HTR-8/SVneo (cell line): ENCODE results near the gene APLP2.
"Not testable (repeated sequence)": the region's sequence is repeated elsewhere in the genome, so short reads cannot be mapped to it uniquely, and the experiment has no call there.

ENCODE experiments used
- DNase-seq: peaks from one replicate; pipeline ENCODE4 v3.0.0; 2011; ENCODE audit warnings: low spot score, mixed read lengths; ENCODE audit not compliant: insufficient read length
- FAIRE-seq: peaks from 2 replicates; lab custom pipeline; 2011; peaks lifted over from hg19 to GRCh38; lab: Jason Lieb, UNC

APLP2 gene

DNA sequence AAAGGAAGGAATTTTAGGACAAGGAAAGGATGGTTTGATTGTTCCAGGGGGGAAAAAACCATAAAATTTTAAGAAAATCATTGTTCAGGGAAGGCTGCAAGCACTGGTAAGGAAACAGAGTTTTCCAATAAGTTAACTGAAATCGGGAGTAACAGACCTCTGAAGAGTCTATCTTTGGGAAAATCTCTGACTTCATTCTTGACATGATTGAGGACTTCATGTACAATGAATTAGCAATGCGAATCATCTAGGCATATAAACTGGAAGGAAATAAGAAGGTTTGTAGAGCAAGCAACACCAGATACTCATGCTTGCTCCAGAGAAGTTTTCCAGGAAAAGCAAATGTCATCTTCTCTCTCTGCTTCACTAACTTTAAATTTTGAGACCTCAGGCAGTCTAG, 18.5 kb downstream of the APLP2 start:
- DNase-seq (no peak), FAIRE-seq (no peak)

DNA sequence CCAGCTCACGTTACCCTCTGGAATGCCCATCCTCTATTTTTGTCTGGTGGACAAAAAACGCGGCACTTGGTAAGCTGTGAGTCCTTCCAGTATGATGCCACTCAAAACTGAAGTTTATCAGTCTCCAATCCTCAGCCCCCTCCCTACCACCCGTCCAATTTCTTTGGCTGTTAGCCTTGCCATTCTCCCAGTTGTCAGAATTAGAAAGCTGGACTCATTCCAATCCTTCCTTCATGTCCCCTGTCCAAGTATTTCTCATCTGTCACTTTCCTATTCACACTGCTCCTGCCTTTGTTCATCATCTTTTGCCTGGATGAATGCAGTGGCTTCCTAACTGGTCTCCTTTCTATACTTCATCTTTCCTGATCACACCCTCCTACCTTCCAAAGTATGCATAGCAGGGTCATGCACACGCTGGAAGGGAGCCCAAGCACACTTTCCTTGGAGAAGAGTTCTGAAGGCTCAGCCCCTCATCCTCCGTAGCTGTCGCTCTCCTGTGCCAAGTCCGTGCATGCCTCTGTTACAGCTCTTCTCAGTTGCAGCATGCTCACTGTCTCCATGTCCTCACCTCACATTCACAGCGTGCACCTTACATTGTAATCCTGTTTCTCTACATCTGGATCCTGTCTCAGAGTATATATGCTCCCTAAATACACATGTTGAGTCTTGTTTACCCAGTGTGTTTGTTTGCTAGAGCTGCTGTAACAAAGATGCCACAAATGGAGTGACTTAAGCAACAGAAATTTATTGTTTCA, 19.4 kb downstream of the APLP2 start:
- FAIRE-seq (no peak), DNase-seq (no peak)

DNA sequence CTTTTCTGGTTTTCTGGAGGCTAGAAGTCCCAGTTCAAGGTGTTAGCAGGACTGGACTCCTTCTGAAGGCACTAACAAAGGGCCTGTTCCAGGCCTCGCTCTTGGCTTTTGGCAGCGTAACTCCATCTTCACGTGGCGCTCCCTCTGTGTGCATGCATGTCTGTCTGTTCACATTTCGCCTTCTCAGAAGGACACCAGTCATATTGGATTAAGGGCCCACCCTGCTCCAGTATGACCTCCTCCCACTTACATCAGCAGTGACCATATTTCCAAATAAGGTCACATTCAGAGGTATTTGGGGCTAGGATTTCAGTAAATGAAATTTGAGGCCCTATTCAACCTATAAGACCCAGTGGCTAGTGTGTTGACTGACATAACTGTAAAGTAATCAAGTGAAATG, 20.0 kb downstream of the APLP2 start:
- DNase-seq, result no peak

DNA sequence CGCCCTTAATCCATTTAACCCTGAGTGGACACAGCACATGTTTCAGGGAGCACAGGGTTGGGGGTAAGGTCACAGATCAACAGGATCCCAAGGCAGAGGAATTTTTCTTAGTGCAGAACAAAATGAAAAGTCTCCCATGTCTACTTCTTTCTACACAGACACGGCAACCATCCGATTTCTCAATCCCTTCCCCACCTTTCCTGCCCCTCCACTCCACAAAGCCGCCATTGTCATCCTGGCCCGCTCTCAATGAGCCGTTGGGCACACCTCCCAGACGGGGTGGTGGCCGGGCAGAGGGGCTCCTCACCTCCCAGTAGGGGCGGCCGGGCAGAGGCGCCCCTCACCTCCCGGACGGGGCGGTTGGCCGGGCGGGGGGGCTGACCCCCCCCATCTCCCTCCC, 20.8 kb downstream of the APLP2 start:
- not testable (repeated sequence) for FAIRE-seq, DNase-seq

More for the DNA sequence above, 20.0 kb downstream of the APLP2 start:
- FAIRE-seq, result no peak

DNA sequence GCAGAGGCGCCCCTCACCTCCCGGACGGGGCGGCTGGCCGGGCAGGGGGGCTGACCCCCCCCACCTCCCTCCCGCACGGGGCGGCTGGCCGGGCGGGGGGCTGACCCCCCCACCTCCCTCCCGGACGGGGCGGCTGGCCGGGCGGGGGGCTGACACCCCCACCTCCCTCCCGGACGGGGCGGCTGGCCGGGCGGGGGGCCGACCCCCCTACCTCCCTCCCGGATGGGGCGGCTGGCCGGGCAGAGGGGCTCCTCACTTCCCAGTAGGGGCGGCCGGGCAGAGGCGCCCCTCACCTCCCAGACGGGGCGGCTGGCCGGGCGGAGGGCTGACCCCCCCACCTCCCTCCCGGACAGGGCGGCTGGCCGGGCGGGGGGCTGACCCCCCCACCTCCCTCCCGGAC, 21.5 kb downstream of the APLP2 start:
- not testable (repeated sequence) for FAIRE-seq, DNase-seq

DNA sequence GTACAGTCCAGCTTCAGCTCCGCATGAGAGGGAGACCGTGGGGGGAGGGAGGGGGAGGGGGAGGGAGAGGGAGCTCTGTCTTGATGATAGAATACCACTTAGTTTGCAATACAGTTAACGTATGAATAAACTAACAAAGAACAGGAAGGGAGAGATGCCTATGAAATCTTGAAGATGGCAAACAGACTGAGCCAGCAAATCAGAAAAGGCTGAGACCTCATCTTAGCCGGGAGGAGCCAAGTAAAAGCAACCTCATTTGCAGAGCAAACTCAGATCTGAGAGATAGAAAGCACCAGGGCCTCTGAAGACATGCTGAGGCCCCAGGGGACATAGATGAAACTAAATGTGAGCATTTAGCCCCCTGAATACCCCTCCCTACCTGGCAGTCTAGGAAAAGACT, 23.0 kb downstream of the APLP2 start:
- DNase-seq, result no peak
- FAIRE-seq, result no peak

DNA sequence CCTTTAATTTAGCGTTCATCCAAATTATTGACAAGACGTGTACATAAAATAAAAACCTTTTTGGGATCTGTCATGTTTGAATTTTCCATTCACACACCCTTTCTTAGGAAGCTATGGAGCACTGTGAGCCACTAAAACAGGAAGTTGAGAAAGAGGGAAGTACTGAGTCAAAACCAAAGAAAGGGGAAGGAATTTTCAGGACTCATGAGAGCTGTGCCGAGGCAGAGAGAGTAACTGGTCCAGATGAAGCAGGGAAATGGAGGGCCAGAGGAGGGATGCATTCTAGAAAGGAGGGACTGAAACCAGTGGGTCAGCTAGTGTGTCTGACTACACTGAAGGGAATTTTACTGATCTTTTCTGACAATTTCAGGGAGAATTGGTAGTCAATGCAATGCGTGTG, 24.9 kb downstream of the APLP2 start:
- DNase-seq, result no peak
- no peak for FAIRE-seq

DNA sequence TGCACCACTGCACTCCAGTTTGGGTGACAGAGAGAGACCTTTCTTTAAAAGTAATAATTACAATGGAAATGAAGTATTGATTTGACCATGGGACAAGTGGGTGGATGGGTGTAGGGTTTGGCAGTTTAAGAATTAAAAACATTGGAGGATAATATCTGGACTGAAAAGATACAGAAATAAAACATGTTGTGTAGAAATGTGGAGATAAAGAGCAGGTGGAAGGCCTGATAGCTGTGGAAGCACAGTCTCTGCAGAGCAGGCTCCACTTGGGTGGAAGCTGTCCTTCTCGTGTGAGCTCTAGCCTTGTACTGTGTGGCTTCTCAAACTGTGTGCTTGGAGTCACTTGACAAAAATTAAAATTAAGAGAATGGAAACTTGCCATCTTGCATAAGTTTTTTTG, 25.6 kb downstream of the APLP2 start:
- no peak for FAIRE-seq

DNA sequence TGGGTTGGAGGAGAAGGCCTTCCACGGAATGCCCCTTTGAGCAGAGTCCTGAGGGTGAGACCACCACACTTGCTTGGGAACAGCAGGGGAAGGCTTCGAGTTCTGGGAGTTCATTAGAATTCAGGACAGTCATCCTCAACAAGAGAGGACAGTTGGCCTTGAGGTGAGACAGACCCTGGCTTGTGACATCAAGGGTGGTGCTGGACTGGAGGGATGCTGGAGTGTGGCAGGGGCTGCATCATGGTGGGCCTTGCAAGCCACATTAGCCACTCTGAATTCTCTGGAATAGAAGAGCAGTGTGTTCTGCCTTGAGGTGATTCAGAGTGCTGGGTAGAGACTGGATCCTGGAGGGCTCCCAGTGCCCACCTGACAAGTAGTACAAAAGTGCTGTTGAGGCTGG, 26.3 kb downstream of the APLP2 start:
- DNase-seq (no peak), FAIRE-seq (no peak)

More for the DNA sequence above, 25.6 kb downstream of the APLP2 start:
- no peak for DNase-seq

DNA sequence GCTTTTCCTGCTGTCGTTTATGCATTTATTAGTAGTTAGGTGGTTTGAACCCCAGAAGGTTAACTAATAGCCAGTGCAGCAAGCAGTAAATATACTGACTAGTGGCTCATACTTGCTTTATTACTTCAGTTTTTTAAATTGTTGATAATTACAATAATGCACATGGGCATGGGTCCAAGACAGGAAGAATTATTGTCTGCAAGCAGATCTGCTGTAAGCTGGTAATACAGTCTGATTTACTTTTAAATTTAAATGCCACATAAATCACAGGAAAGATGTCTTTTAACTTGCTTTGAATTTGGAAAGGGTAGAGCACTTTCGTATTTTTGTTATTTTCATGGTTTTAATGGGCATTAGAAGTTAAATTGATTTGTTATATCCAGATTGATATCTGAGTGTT, 27.1 kb downstream of the APLP2 start:
- no peak for FAIRE-seq

DNA sequence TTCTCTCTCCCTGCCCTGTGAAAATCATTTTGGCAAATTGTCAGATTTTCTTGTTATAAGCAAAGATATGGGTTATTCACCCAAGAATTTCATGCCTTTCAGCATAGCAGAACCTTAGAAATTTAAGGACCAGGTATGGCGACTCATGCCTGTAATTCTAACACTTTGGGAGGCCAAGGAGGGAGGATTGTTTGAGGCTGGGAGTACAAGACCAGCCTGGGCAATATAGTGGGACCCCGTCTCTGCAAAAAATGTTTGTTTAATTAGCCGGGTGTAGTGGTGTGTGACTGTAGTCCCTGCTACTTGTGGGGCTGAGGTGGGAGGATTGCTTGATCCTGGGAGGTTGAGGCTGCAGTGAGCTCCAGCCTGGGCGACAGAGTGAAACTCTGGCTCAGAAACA, 27.6 kb downstream of the APLP2 start:
- no peak for DNase-seq
- no peak for FAIRE-seq

More for the DNA sequence above, 27.1 kb downstream of the APLP2 start:
- no peak for DNase-seq

DNA sequence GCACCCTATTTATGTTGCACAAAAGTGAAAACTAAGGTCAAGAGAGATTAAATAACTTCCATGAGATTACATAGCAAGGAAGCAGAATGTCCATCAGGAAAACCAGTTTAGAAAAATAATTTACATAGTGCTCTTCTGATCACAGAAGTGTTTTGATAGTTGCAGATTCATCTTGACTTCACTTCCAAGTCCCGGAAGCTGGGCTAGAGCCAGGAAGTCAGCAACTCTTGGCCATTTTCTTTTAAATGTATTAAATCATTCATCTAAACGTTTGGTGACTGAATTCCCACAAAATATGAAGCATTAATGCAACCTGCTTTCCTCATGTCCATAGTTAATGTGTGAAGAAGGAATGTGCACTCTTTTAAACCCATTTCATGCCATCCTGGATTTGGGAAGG, 29.7 kb downstream of the APLP2 start:
- DNase-seq, result no peak
- FAIRE-seq, result no peak

DNA sequence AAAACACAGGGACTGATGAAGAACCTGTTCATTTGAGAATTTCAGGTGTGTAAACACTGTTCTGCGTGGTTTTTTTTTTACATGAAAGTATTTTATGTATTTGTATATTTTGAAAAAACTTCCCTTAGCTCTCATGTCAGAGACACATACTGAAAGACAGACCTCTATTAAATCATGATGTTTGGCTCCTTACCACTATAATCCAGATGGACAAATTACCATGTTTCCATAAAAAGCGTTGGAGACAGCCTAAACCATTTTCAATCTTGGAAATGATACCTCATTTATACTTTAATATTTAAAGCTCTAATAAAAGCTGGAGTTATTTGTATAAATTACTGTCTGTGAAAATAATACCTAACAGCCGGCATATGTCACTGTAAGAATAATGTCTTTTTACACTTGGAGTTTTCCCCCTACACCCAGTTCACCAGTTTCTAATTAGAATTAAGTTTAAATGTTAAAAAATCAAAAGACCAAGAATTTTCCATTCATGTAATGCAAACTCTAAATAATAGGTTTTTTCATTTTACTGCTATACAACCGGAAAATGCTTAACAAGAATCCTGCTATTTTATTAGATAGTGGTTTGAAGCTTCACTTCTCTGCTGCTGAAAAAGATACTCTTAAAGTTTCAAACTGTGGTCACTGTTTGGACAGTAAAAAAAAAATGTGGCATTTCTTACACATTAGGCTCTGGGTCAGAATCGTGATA, 30.8 kb downstream of the APLP2 start:
- FAIRE-seq (no peak), DNase-seq (no peak)

DNA sequence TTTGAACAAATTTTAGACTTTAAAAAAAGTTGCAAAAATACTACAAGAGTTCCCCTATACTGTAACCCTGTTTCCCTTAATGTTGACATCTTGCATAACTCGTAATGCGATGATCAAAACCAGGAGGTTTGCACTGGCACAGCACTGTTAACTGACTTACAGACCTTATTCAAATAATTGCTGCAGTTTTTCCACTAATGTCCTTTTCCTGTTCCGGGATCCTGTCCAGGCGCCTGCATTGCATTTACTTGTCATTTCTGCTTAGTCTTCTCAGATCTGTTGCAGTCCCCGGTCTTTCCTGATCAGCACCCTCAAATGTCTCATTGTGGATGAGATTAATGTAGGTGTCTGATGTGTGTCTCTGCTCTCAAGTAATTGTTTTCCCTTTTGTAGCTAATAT, 32.0 kb downstream of the APLP2 start:
- DNase-seq (no peak), FAIRE-seq (no peak)

DNA sequence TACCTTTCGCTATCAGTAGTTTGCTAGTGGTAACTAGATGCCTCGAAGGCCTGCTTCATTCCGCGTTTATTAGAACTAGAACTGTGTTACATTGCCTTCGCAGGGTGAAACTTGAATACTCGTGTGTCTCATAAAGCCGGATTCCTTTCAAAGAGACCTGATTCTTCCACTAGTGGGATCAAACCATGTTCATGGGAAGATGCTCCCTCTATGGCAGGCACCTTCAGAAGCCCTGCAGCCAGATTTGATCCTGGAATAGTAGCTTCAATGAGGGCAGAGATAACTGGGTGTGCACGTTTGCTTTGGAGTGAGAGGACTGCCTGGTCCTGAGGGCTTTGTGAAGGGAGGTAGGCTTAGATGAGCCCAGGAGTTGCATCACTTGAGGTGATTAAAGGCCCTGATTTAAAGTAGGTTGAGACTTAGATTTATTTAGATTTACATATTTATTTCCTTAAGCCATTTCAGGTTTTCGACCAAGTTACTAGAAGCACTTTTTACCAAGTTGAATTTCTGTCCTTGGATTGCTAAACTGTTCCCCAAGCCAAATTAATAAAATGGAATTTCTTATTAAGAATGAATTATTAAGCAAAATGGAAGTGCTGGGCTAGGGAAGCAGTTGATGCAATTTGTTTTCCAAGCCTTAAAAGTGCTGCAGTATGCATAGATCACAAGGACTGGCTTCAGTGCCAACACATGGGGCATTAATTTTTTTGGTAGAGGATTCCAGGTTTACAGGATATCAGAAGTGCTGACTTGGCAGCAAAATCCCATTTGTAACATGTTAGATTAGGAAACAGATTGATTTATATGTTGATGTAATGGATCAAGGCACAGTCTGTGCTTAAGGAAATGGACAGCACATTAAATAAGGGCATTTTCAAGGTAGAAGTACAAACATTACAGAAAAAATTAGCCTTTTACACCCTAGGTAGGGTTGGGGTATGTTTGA, 32.9 kb downstream of the APLP2 start:
- DNase-seq (no peak), FAIRE-seq (no peak)

DNA sequence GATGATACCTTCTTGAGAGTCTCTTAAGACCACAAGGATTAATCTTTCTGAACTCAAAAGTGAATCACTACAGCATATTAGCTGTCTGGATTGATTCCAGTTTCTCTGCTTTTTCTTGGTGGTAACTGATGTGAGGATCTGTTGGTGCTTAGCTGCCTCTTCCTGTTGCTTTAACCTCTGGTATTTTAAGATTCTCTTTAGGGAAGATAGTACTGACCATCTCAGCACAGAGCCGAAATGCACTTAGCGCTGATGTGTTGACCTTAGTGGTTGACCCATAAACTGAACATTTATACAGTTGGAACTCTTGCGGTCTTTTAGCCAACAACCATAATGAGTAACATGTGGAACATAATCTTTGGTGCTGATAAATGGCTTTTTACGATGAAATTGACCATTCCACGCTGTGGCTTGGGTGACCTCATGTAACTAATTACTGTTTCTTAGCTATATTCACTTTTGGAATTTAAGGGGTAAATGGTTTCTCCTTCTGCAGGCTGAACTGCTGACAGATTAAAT, 33.7 kb downstream of the APLP2 start:
- FAIRE-seq, result no peak
- peak; percentile 70 for DNase-seq

DNA sequence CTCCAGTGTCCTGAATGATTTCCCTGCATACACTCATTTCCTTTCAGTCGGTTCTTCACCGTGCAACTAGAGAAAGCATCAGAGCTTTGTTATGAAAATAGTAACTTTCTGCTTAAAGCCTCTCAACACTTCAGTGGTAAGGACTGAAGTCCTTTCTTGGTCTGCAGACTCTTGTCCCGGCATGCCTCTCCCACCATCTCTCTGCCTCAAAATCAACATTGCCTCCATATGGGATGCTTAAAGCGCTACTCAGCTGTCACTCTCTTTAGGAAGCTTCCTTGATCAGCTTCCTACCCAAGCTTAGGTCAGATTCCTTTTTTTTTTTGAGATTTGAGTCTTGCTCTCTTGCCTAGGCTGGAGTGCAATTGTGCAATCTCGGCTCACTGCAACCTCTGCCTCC, 36.7 kb downstream of the APLP2 start:
- FAIRE-seq (no peak), DNase-seq (no peak)

DNA sequence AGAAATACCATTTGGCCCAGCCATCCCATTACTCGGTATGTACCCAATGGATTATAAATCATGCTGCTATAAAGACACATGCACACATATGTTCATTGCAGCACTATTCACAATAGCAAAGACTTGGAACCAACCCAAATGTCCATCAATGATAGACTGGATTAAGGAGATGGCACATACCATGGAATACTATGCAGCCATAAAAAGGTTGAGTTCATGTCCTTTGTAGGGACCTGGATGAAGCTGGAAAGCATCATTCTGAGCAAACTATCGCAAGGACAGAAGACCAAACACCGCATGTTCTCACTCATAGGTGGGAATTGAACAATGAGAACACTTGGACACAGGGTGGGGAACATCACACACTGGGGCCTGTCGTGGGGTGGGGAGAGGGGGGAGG, 39.0 kb downstream of the APLP2 start:
- not testable (repeated sequence) for DNase-seq, FAIRE-seq

DNA sequence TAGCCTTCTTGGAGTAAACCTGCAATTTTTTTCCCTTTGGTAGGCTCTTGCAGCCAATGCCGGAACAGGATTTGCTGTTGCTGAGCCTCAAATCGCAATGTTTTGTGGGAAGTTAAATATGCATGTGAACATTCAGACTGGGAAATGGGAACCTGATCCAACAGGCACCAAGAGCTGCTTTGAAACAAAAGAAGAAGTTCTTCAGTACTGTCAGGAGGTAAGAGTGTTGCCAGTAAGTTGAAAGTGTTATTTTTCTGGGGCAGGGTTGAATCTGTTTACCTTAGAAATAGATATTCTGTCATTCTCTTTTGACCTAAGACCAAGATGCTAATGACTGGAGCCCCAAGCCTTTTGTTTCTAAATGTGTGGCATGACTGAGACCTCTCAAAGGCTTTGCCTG, 39.7 kb downstream of the APLP2 start:
- FAIRE-seq, result no peak

DNA sequence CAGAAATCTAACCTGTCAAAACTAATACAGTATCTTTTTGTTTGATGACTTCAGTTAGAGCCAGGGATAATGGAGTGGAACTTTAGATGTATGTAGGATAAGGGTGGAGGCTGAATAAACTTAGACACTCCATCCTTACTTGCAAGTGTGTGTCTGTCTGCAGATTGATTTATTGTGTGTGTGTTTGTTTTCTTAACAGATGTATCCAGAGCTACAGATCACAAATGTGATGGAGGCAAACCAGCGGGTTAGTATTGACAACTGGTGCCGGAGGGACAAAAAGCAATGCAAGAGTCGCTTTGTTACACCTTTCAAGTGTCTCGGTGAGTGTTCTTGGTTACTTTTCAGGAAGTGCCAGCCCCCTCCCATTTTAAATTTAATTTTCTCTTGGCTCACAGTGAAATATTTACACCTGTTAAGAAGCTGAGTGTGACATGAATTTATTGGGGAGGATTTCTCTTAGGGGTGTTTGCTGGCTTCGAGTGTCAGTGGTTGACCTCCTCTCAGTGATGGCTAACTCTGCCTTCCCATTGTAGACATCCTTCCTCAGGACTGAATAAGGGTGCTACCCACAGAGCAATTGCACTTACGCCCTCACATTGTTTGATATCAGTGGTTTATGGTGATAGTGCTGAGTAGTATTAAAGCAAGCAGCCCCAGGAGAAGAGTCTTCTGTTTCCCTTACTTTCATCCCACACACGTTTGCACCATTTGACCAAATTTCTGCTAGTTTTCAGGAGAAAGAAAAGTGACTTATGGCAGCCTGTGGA, 40.8 kb downstream of the APLP2 start:
- no peak for FAIRE-seq

More for the DNA sequence above, 39.7 kb downstream of the APLP2 start:
- no peak for DNase-seq

More for the DNA sequence above, 40.8 kb downstream of the APLP2 start:
- DNase-seq, result no peak
